GM15510 (cell line): ENCODE measurements around the gene MEGF8.

Experiments
- POLR2A ChIP-seq: IDR thresholded peaks from 3 replicates; pipeline ENCODE4 v1.6.1; 2011; ENCODE audit warnings: borderline replicate concordance; ENCODE audit not compliant: insufficient read length; ENCODE audit errors: extremely low read depth

Gene MEGF8

DNA sequence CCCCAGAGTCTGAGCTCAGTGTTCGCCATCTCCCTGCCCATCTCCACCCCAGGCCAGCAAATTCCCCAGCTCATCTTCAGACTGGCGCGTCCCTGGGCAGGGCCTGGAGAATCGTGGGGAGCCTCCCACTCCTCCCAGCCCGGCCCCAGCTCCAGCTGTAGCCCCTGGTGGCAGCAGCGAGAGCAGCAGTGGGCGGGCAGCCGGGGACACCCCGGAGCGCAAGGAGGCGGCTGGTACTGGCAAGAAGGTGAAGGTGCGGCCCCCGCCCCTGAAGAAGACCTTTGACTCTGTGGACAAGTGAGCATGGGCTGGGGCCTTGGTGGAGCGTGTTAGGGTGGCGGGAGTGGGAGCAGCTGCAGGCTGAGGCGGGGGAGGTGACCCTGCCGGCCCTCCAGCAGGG lies 31.9 kb upstream of the MEGF8 start:
- TF ChIP-seq POLR2A, result no peak

DNA sequence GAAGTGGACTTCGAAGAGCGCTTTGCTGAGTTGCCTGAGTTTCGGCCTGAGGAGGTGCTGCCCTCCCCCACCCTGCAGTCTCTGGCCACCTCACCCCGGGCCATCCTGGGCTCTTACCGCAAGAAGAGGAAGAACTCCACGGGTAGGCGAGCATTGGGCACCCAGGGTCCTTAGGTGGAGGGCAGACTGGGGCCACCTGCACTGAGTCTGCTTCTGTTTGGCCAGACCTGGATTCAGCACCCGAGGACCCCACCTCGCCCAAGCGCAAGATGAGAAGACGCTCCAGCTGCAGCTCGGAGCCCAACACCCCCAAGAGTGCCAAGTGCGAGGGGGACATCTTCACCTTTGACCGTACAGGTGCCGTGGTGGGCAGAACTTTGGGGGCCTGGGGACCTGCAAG lies 31.5 kb upstream of the MEGF8 start:
- TF ChIP-seq POLR2A, result no peak

DNA sequence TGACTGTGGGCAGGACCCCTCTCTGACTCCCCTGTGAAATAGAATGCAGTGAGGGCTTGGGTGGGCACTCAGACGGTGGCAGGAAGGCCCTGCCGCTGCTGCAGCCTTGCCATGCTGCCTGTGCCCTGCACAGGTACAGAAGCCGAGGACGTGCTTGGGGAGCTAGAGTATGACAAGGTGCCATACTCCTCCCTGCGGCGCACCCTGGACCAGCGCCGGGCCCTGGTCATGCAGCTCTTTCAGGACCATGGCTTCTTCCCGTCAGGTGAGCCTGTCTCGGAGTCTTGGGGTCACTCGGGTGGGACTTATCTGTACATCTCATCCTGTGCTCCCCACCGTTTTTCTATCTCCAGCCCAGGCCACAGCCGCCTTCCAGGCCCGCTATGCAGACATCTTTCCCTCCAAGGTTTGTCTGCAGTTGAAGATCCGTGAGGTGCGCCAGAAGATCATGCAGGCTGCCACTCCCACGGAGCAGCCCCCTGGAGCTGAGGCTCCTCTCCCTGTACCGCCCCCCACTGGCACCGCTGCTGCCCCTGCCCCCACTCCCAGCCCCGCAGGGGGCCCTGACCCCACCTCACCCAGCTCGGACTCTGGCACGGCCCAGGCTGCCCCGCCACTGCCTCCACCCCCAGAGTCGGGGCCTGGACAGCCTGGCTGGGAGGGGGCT lies 30.8 kb upstream of the MEGF8 start:
- TF ChIP-seq POLR2A, result no peak

DNA sequence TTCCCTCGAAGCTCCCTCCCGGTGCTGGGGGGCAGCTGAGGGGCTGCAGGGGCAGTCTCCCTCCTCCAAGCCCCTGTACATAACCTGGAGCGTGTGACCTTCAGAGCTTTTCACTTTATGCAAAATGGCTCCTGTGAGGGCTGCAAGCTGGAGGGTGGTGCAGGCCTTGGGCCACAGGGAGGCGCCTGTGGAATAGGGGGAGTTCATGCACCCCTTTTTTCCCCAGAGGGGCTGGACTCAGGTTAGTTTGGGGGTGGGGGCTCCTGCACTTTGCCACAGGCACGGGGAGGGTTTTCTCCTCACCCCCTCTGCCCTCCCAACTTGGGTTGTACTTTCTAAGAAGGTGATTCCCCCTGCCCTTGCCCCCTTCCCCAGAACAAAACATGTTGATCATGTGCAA lies 30.1 kb upstream of the MEGF8 start:
- TF ChIP-seq POLR2A, result no peak

DNA sequence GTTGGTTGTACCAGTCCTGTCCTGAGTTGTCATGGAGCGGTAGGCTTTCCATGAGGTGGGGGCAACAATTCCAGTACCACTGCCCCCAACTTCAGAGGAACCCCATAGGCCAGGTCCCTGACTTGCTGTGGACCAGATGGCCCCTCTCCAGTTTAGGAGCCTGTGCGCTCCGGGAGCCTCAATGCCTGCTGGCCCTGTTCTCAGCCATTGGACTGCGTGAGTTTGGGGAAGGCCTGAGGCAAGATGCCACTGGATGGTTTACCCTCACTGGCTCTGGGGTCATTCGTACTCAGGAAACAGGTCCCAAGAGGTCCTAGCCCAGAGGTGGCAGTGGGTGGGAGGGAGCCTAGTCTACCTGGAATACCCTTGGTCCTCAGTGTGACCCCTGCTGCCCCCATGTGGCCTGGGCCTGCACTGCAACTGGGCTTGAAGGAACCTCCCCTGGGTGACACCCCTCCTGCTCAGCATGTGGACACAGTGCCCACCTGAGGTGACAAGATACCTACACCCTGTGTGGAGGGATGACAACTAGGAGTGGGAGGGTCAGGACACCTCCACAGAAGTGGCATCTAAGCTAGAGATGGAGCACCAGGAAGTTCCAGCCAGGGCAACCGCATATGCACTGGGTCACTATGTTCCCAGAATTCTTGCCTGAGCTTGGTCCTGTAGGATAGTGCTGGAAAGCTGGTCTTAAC lies 29.5 kb upstream of the MEGF8 start:
- peak; percentile 17 for TF ChIP-seq POLR2A

DNA sequence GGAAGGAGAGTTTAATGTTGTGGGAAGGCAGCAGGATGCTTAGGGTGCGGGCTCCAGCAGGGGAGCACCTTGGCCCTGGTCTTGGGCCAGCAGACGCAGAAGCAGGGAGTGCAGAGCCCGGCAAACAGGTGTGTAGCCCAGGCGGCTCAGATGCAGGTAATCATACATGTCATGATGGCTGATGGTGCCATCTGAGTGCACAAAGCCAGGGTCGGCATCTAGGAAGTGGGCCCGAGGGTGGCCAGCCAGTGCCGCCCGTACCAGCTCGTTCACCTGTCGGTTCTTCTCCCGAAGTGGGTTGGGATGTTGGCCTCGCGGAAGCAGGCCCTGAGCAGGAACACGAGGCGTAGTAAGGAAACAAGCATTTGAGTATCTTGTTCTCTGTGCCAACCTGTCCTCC lies 28.4 kb upstream of the MEGF8 start:
- TF ChIP-seq POLR2A, result peak; percentile 11

DNA sequence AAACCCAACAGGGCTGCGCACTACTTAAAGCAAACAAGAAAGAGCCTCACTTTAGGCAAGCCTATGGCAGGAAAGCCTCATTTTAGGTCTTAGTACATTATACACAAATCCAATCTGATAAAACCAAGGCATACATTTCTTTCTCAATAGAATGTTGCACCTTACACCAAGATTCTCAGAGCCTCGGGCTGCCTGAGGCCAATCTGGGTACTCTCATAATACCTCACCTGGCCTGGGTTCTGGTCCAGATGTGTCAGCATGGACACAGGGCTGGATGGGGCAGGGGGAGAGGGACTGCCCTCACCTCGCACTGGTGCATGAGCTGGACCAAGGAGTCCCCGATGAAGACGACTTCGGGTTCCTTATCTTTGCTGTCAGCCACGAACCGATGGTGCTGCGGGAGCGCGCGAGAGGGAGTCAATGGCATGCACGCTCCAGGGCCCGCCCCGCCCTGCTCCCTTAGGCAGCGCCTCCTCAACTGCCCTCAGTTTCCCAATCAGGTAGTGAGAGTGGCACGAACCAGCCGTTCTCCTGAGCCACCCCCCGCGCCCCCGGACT lies 23.7 kb upstream of the MEGF8 start, which contains the start of gene PRR19:
Gene PRR19 (plus strand): TSS at position 487 of the 558 bp plus-strand sequence. CDS start 7,453 bp downstream, outside the sequence.
- no peak for TF ChIP-seq POLR2A

DNA sequence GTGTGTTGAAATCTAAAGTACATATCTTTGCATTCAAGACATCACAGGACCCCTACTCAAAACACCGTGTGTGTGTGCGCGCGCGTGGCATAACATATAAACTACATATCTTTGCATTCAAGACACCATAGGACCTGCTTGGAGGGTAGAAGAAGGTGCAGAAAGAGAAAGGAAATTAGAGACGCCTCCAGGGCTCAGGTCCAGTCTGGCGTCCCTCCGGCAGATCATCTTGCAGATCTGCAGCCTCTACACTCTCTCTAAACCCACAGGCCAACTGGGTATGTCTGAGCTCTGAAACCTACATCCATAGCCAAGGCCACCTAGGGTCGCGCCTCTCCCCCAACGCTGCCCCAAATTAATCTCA lies 22.4 kb upstream of the MEGF8 start:
- TF ChIP-seq POLR2A, result no peak

DNA sequence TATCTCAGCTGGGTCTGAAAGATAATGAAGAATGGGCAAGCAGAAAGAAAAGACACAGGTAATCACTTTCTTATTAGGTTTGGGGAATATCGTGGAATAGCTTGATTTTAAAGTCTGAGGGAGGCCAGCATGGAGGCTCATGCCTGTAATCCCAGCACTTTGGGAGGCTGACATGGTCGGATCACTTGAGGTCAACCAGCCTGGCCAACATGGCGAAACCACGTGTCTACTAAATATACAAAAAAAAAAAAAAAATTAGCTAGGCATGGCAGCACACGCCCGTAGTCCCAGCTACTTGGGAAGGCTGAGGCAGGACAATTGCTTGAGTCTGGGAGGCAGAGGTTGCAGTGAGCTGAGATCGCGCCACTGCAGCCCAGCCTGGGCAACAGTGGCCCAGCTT lies 21.6 kb upstream of the MEGF8 start:
- no peak for TF ChIP-seq POLR2A

DNA sequence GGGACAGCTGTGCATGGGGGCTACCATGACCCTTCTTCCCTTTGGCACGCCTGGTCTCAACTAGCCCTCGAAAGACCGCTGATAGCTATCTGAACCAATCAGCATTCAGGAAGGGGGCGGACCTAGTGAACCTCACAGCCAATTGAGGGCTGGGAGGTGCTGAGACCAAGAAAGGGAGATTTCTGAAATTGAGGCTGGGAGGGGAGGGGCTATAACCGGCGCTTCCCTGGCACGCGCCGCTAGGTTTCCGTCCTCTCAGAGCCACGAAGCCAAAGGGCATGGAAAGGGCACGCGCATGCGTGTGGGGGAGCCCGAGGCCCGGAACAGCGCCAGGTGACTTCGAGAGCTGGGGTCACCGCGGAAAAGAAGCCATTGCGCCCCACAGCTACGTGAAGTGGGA lies 18.8 kb upstream of the MEGF8 start:
- no peak for TF ChIP-seq POLR2A

DNA sequence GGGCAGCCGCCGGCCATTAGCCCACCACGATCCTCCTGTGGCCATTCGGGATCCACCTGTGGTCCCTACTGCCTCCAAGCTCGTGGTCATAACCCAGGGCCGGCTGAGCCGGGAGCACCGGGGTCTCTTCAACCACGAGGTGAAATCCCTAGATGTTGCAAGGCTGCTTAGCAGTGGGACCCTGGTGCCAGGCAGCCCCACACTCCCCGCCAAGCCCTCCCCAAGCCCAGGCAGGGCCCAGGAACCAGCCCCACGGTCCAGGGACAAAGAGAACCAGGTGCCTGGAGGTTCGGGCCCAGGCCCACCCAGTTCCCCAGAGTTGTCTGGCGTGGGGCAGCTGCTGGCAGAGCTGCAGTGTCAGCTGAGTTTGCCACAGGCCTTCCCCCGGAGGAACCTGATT lies 15.7 kb upstream of the MEGF8 start:
- no peak for TF ChIP-seq POLR2A

DNA sequence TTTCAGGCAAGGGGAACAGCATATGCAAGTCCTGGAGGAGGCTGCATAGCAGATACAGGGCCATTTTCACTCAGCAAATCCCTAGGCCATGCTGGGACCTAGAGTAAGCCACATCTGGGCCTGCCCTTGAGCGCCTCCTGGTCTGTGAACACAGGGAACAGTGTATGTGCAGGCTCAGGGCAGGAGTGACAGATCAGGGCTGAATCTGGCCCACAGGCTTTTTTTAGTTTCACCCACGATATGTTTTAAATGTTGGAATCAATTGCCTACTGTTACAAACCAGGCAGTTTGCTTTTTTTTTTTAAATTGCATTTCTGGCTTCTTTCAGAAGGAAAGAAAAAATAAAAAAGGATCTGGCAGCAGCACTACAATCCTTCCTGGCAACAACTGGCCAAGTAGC lies 13.8 kb upstream of the MEGF8 start:
- no peak for TF ChIP-seq POLR2A

DNA sequence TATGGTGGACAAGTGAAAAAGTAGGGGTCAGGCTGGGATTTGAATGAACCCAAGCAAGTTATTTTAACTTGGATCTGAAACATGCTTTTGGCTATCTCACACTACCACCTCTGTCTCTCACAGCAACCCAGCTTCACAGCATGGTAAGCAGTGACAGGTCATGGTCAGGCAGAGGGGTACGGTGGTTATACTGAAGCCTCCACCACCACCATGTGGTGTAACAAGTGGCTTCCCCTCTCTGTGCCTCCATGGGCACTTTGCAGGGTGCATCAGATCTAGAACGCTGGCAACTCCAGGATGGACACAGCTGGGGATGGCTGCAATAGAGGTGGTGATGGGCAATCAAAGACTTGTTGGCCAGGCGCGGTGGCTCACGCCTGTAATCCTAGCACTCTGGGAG lies 13.1 kb upstream of the MEGF8 start:
- no peak for TF ChIP-seq POLR2A

DNA sequence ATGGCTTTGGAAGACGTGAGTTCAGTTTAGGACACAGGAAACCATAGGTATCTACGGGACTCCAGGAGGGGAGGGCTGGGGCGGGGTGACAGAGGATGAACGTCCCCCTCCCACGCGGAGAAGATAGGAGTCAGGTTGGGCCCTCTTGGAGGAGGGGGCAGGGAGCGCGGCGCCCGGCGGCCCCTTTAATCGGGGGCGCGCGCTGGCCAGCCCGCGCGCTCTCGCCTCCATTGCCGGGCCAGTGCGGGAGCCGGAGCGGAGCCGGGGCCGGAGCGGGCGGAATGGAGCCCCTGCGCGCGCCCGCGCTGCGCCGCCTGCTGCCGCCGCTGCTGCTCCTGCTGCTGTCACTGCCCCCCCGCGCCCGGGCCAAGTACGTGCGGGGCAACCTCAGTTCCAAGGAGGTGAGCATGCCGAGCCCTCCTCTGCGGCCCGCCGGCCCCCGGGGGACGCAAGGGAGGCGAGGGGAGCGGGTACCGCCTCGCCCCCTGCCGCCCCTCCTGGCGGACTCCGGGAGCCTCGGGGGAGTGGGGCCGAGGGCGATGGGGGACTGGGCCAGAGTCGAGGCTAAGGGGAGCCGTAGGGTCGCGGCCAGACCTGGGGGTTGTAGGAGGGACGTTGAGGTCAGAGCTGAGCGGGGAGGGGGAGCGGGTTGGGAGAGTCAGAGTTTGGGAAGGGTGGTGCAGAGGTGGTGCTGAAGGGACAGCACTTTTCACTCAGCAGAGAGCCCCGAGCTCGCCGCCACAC lies 12.2 kb upstream of the MEGF8 start, which contains the start of gene TMEM145:
Gene TMEM145 (plus strand): TSS at position 214 of the 744 bp plus-strand sequence. CDS start 68 bp downstream, at position 282.
- TF ChIP-seq POLR2A, result no peak
